ENCODE results near the gene AFF2. TPM values are rescaled to one million over a fixed set of nuclear protein-coding genes. Genes with fewer than 3 reads are reported as not detected.

The AFF2 gene
- polyA plus RNA-seq, 1 of the 3 experiments (the other 2 are of a cell fraction): not detected

DNA sequence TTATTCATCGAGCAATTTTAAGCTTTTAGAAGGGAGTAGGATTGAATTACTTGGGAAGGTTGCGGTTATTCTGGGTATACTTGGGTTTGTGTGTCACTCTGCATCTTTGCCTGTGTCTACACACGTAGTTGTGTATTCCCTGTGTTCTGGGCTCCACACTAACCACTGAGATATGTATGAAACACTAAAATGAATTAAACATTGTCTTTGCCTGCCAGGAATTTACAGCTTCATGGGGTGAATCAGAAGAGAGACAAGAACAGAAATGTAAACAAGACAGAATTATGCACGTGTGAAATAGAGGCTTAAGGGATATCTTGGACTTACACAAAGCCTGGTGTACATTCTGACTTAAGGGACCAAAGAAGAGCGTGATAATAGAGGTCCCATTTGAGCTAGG lies 228.5 kb downstream of the AFF2 start:
- no peak overlapping the region for H3K9ac ChIP-seq
- CTCF ChIA-PET: interaction anchor here (0.6 kb wide), 2 partner anchors 63 to 304 kb away, joined by 3 read pairs; no protein-coding TSS in a partner anchor
- POLR2A ChIA-PET: no interaction called here
- 4% methylated on average over 5 of the region's 5 CpGs for WGBS (ENCODE audit: low lambda C conversion rate)
- no peak overlapping the region for H3K4me2 ChIP-seq
- no peaks in the 10 kb centered on the region for H3K79me2 ChIP-seq (ENCODE audit: insufficient read depth)
- H3K9me2 ChIP-seq: no peaks in the 10 kb centered on the region
- no peak overlapping the region for H3K4me3 ChIP-seq (ENCODE audit: low read depth in 2 of 2, low read length in 1 of 2)
- no peak for TF ChIP-seq RAD21 (IDR thresholded peaks at IDR 0.05; ENCODE audit: low read length)
- TF ChIP-seq JUND (IDR thresholded peaks at IDR 0.05): no peak
- TF ChIP-seq RFX5 (IDR thresholded peaks at IDR 0.05; ENCODE audit: low read length): no peak
- no peak for TF ChIP-seq RCOR1 (IDR thresholded peaks at IDR 0.05; ENCODE audit: low read length)
- no peaks in the 10 kb centered on the region for H3K36me3 ChIP-seq (replicated peaks in 1 of 2; ENCODE audit: control insufficient read depth in 1 of 2, insufficient read depth in 2 of 2, low read length in 1 of 2)
- H4K20me1 ChIP-seq (ENCODE audit: insufficient read depth): no peaks in the 10 kb centered on the region
- no peak overlapping the region for H2AFZ ChIP-seq (ENCODE audit: low read depth)
- no peaks in the 10 kb centered on the region for H3K9me3 ChIP-seq
- no peaks in the 10 kb centered on the region for H3F3A ChIP-seq (replicated peaks; ENCODE audit: insufficient read depth)
- DNase-seq: no peak
- H3K4me1 ChIP-seq (ENCODE audit: control insufficient read depth in 1 of 2, insufficient read depth in 2 of 2, low read depth in 1 of 2, low read length in 1 of 2): no peaks in the 10 kb centered on the region
- no peaks in the 10 kb centered on the region for H3K27me3 ChIP-seq (ENCODE audit: insufficient read depth)
- no peak overlapping the region for H3K27ac ChIP-seq (ENCODE audit: low read depth in 2 of 2, low read length in 1 of 2)

DNA sequence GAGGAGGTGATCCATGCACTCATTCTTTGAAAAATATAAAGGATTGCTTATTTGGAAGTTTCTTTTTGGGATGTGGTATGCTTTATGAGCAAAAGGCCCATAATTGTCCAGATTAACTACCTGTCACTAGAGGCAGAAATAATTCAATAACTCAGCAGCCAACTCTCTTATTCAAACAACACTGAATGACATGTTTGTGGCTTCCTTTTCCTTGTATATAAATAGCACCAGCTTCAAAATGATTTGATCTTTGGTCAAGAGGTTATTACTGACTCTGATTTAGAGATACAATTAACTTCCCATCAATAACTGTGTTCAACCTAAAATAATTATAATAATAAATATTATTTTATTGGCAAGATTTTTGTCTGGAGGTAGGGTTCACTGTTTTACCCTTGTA lies 232.3 kb downstream of the AFF2 start:
- DNase-seq: no peak
- H3F3A ChIP-seq (replicated peaks; ENCODE audit: insufficient read depth): no peaks in the 10 kb centered on the region
- H3K36me3 ChIP-seq (replicated peaks in 1 of 2; ENCODE audit: control insufficient read depth in 1 of 2, insufficient read depth in 2 of 2, low read length in 1 of 2): no peaks in the 10 kb centered on the region
- H3K27ac ChIP-seq (ENCODE audit: low read depth in 2 of 2, low read length in 1 of 2): no peak overlapping the region
- H3K9me3 ChIP-seq: no peaks in the 10 kb centered on the region
- TF ChIP-seq FOXJ3 (CRISPR knock-in tag; IDR thresholded peaks at IDR 0.05): no peak
- TF ChIP-seq, protein P1, sequence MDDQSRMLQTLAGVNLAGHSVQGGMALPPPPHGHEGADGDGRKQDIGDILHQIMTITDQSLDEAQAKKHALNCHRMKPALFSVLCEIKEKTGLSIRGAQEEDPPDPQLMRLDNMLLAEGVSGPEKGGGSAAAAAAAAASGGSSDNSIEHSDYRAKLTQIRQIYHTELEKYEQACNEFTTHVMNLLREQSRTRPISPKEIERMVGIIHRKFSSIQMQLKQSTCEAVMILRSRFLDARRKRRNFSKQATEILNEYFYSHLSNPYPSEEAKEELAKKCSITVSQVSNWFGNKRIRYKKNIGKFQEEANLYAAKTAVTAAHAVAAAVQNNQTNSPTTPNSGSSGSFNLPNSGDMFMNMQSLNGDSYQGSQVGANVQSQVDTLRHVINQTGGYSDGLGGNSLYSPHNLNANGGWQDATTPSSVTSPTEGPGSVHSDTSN (IDR thresholded peaks at IDR 0.05): no peak
- no peak for TF ChIP-seq YY1 (IDR thresholded peaks at IDR 0.05; ENCODE audit: low read depth)
- no peak for TF ChIP-seq NFIC (IDR thresholded peaks at IDR 0.05; ENCODE audit: borderline replicate concordance)
- no peak for TF ChIP-seq TEAD4 (IDR thresholded peaks at IDR 0.05; ENCODE audit: borderline replicate concordance, insufficient read depth)
- no peaks in the 10 kb centered on the region for H3K79me2 ChIP-seq (ENCODE audit: insufficient read depth)
- no peaks in the 10 kb centered on the region for H3K27me3 ChIP-seq (ENCODE audit: insufficient read depth)
- no peaks in the 10 kb centered on the region for H4K20me1 ChIP-seq (ENCODE audit: insufficient read depth)
- H3K4me3 ChIP-seq (ENCODE audit: low read depth in 2 of 2, low read length in 1 of 2): no peak overlapping the region
- no peak overlapping the region for H2AFZ ChIP-seq (ENCODE audit: low read depth)
- ChIA-PET CTCF (no interaction called here), POLR2A (no interaction called here)
- H3K9ac ChIP-seq: no peak overlapping the region
- H3K4me1 ChIP-seq (ENCODE audit: control insufficient read depth in 1 of 2, insufficient read depth in 2 of 2, low read depth in 1 of 2, low read length in 1 of 2): no peaks in the 10 kb centered on the region
- no peaks in the 10 kb centered on the region for H3K9me2 ChIP-seq
- H3K4me2 ChIP-seq: no peak overlapping the region

DNA sequence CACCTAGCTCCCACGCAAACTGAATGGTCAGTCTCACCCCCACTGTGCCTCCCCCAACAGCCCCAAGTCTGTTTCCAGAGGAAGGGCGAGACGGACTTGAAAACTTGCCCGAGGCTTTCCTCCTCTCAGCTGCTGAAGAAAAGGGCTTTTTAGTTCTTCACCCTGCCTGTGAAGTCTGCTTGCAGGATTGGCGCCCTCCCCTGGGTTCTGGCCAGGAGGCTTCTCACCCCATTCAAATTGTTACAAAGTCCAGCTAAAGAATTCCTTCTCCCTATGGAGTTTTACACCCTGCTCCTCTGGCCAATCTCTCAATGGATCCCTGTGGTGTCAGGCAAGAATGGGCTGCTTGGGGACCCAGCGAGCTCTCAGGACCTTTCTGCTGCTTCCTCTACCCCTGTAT lies 241.0 kb downstream of the AFF2 start:
- ChIA-PET POLR2A (no interaction called here), CTCF (no interaction called here)
- no peaks in the 10 kb centered on the region for H3K4me1 ChIP-seq (ENCODE audit: control insufficient read depth in 1 of 2, insufficient read depth in 2 of 2, low read depth in 1 of 2, low read length in 1 of 2)
- no peaks in the 10 kb centered on the region for H3K79me2 ChIP-seq (ENCODE audit: insufficient read depth)
- H3K36me3 ChIP-seq (replicated peaks in 1 of 2; ENCODE audit: control insufficient read depth in 1 of 2, insufficient read depth in 2 of 2, low read length in 1 of 2): no peaks in the 10 kb centered on the region
- H3K27me3 ChIP-seq (ENCODE audit: insufficient read depth): no peaks in the 10 kb centered on the region
- H3K9me3 ChIP-seq: no peaks in the 10 kb centered on the region
- no peak overlapping the region for H3K4me2 ChIP-seq
- DNase-seq: no peak
- no peaks in the 10 kb centered on the region for H3K9me2 ChIP-seq
- H3K4me3 ChIP-seq (ENCODE audit: low read depth in 2 of 2, low read length in 1 of 2): no peak overlapping the region
- no peaks in the 10 kb centered on the region for H3F3A ChIP-seq (replicated peaks; ENCODE audit: insufficient read depth)
- 0% methylated on average over 6 of the region's 6 CpGs for WGBS (ENCODE audit: low lambda C conversion rate)
- H4K20me1 ChIP-seq (ENCODE audit: insufficient read depth): no peaks in the 10 kb centered on the region
- no peak overlapping the region for H2AFZ ChIP-seq (ENCODE audit: low read depth)
- no peak overlapping the region for H3K27ac ChIP-seq (ENCODE audit: low read depth in 2 of 2, low read length in 1 of 2)
- H3K9ac ChIP-seq: no peak overlapping the region
- TF ChIP-seq RXRA (IDR thresholded peaks at IDR 0.05; ENCODE audit: borderline replicate concordance, low read depth) (no peak), NRF1 (IDR thresholded peaks at IDR 0.05; ENCODE audit: low read depth, low read length) (no peak), RAD21 (IDR thresholded peaks at IDR 0.05; ENCODE audit: low read length) (no peak), NFIC (IDR thresholded peaks at IDR 0.05; ENCODE audit: borderline replicate concordance) (no peak), TCF12 (IDR thresholded peaks at IDR 0.05) (no peak), POLR2AphosphoS5 (IDR thresholded peaks at IDR 0.05; ENCODE audit: low read depth, low read length) (no peak), GATA2 (CRISPR knock-in tag; IDR thresholded peaks at IDR 0.05) (no peak), GABPA (IDR thresholded peaks at IDR 0.05; ENCODE audit: low read depth) (no peak)
- TF ChIP-seq, protein P2, sequence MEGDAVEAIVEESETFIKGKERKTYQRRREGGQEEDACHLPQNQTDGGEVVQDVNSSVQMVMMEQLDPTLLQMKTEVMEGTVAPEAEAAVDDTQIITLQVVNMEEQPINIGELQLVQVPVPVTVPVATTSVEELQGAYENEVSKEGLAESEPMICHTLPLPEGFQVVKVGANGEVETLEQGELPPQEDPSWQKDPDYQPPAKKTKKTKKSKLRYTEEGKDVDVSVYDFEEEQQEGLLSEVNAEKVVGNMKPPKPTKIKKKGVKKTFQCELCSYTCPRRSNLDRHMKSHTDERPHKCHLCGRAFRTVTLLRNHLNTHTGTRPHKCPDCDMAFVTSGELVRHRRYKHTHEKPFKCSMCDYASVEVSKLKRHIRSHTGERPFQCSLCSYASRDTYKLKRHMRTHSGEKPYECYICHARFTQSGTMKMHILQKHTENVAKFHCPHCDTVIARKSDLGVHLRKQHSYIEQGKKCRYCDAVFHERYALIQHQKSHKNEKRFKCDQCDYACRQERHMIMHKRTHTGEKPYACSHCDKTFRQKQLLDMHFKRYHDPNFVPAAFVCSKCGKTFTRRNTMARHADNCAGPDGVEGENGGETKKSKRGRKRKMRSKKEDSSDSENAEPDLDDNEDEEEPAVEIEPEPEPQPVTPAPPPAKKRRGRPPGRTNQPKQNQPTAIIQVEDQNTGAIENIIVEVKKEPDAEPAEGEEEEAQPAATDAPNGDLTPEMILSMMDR (IDR thresholded peaks at IDR 0.05): no peak
- TF ChIP-seq, protein P3, sequence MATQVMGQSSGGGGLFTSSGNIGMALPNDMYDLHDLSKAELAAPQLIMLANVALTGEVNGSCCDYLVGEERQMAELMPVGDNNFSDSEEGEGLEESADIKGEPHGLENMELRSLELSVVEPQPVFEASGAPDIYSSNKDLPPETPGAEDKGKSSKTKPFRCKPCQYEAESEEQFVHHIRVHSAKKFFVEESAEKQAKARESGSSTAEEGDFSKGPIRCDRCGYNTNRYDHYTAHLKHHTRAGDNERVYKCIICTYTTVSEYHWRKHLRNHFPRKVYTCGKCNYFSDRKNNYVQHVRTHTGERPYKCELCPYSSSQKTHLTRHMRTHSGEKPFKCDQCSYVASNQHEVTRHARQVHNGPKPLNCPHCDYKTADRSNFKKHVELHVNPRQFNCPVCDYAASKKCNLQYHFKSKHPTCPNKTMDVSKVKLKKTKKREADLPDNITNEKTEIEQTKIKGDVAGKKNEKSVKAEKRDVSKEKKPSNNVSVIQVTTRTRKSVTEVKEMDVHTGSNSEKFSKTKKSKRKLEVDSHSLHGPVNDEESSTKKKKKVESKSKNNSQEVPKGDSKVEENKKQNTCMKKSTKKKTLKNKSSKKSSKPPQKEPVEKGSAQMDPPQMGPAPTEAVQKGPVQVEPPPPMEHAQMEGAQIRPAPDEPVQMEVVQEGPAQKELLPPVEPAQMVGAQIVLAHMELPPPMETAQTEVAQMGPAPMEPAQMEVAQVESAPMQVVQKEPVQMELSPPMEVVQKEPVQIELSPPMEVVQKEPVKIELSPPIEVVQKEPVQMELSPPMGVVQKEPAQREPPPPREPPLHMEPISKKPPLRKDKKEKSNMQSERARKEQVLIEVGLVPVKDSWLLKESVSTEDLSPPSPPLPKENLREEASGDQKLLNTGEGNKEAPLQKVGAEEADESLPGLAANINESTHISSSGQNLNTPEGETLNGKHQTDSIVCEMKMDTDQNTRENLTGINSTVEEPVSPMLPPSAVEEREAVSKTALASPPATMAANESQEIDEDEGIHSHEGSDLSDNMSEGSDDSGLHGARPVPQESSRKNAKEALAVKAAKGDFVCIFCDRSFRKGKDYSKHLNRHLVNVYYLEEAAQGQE (IDR thresholded peaks at IDR 0.05; ENCODE audit: low read depth, low read length): no peak
- TF ChIP-seq, protein P4, sequence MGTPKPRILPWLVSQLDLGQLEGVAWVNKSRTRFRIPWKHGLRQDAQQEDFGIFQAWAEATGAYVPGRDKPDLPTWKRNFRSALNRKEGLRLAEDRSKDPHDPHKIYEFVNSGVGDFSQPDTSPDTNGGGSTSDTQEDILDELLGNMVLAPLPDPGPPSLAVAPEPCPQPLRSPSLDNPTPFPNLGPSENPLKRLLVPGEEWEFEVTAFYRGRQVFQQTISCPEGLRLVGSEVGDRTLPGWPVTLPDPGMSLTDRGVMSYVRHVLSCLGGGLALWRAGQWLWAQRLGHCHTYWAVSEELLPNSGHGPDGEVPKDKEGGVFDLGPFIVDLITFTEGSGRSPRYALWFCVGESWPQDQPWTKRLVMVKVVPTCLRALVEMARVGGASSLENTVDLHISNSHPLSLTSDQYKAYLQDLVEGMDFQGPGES (IDR thresholded peaks at IDR 0.05; ENCODE audit: low read depth, low read length): no peak

All from SK-N-SH (cell line).